Breast epithelium (tissue), 4 donors: ENCODE data around the gene GNAI2. TPM values are rescaled to one million over a fixed set of nuclear protein-coding genes. Genes with fewer than 3 reads are reported as not detected.

ENCODE experiments used
- DNase-seq, 2 donors: peaks; one replicate each; pipeline ENCODE4 v3.0.0-alpha.2; 2019; ENCODE audit warnings: low spot score in 2 of 2
- H3K27ac ChIP-seq, 2 donors: fragments of 200-600 bp; sonication (generic) in 1 of 2; one replicate each; pipeline ENCODE4 v1.5.1; 2016 to 2019; ENCODE audit warnings: mild to moderate bottlenecking in 1 of 2
- H3K27me3 ChIP-seq, 2 donors: fragments of 200-600 bp; sonication (generic) in 1 of 2; one replicate each; pipeline versions ENCODE4 v1.5.1 to v1.6.0; 2017 to 2019; ENCODE audit warnings: control low read depth in 1 of 2, mild to moderate bottlenecking in 1 of 2
- H3K36me3 ChIP-seq: fragments of 200-600 bp; one replicate; pipeline ENCODE4 v1.5.1; 2019
- H3K4me1 ChIP-seq, 2 donors: fragments of 200-600 bp; sonication (generic); one replicate each; pipeline ENCODE4 v1.5.1; 2016 to 2019; ENCODE audit warnings: control low read depth in 1 of 2
- H3K4me3 ChIP-seq, 3 donors: fragments of 200-600 bp; sonication (generic); 1 replicate in 2 of 3; 2 replicates in 1 of 3; pipeline ENCODE4 v1.5.1; 2016 to 2019; ENCODE audit warnings: mild to moderate bottlenecking in 3 of 3, moderate library complexity in 2 of 3
- H3K9me3 ChIP-seq, 2 donors: fragments of 200-600 bp; sonication (generic) in 1 of 2; one replicate each; pipeline ENCODE4 v1.5.1; 2016 to 2019; ENCODE audit warnings: control low read depth in 1 of 2
- POLR2A ChIP-seq: fragments of 450-650 bp; IDR thresholded peaks from one replicate; pipeline ENCODE4 v1.6.1; 2016; ENCODE audit warnings: antibody characterized with exemption, mild to moderate bottlenecking, moderate library complexity
- POLR2AphosphoS5 ChIP-seq, 3 donors: sonication (generic); formaldehyde crosslinking; IDR thresholded peaks; one replicate each; pipeline ENCODE4 v1.6.1; 2017; ENCODE audit warnings: antibody characterized with exemption in 3 of 3
- intact Hi-C: fragments of 100-400 bp; cut with DNase I; formaldehyde crosslinking; loops from one replicate; pipeline ENCODE4 v1.15.1; 2023; ENCODE audit warnings: low total_unique reads
- total RNA-seq, 3 donors: library from RNA; depleted of rRNA; stranded (reverse); fragments of >200 nt; gene quantifications; one replicate each; pipeline ENCODE4 v1.1.0, GENCODE V29; 2016
- TF ChIP-seq, protein P1 (sequence below), 3 donors: fragments of 450-650 bp; IDR thresholded peaks; one replicate each; pipeline ENCODE4 v1.5.1; 2016 to 2017; ENCODE audit warnings: antibody characterized with exemption in 3 of 3, mild to moderate bottlenecking in 3 of 3, moderate library complexity in 3 of 3

The GNAI2 gene
- total RNA-seq, 3 donors from 2014 or later, result 95.3 to 232 (median 162) TPM

DNA sequence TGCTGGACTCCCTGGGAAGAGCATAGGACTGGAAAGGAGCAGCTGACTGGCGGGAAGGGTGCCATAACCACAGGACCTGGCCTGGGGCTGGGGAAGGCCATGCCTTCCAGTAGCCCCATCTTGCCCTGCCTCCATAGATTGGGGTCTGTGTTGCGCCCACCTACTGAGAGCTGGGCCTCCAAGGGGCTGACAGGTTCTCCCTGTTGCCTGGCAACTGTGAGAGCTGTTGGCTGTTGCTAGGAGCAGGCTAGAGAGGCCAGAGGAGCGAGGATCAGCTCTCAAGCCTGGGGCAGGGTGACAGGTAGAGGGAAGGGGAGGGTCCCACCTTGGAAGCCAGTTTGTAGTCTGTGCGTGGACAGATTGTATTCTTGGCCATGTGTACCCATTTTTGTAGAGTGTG lies 2.8 kb upstream of the GNAI2 start:
- no peaks in the 10 kb centered on the region for H3K27me3 ChIP-seq
- intact Hi-C loops, result no loop called here
- H3K36me3 ChIP-seq, result no peaks in the 10 kb centered on the region
- DNase-seq, result no peak
- H3K4me3 ChIP-seq, result no peak overlapping the region
- H3K4me1 ChIP-seq, result peaks cover 0 to 2% of the 10 kb centered on the region in 2 donors
- no peak overlapping the region for H3K27ac ChIP-seq
- H3K9me3 ChIP-seq, result no peaks in the 10 kb centered on the region
- TF ChIP-seq, protein P1, sequence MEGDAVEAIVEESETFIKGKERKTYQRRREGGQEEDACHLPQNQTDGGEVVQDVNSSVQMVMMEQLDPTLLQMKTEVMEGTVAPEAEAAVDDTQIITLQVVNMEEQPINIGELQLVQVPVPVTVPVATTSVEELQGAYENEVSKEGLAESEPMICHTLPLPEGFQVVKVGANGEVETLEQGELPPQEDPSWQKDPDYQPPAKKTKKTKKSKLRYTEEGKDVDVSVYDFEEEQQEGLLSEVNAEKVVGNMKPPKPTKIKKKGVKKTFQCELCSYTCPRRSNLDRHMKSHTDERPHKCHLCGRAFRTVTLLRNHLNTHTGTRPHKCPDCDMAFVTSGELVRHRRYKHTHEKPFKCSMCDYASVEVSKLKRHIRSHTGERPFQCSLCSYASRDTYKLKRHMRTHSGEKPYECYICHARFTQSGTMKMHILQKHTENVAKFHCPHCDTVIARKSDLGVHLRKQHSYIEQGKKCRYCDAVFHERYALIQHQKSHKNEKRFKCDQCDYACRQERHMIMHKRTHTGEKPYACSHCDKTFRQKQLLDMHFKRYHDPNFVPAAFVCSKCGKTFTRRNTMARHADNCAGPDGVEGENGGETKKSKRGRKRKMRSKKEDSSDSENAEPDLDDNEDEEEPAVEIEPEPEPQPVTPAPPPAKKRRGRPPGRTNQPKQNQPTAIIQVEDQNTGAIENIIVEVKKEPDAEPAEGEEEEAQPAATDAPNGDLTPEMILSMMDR (IDR thresholded peaks at IDR 0.05), result no peak

DNA sequence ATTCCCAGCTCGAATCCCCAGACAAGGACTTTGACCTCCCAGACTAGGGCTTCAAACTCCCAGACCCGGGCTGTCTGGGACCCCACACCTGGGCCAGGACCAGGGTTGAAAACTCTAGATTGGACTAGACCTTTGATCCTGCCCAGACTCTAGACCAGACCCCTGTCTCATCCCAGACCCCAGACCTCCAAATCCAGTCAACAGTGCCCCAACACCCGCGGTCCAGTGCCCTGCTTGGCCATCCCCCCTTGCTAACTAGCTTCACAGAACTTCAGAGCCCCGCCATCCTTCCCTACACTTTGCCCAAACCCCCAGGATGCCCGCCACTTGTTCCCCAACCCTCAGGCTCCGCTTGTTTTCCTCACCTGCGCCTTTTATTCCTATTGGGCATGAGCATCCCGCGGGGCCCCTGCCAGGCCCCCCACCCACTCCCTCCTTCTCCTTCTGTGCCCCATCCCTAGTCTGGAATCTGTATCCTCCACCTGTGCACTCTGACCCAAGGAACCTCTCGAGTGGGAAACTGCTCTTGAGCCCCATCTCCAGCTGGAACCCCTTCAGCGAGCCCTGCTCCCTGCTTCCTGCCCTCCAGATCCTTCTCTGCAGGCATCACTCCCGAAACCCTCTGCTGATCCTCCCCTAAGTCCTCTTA lies 604 bp downstream of the GNAI2 start:
- Histone ChIP-seq H3K9me3 (no peaks in the 10 kb centered on the region), H3K27ac (peak overlapping the region; percentile 91), H3K4me3 (peak overlapping the region; percentile 77 to 87 (median 87)), H3K27me3 (no peaks in the 10 kb centered on the region), H3K4me1 (peaks cover 16 to 21% of the 10 kb centered on the region in 2 donors), H3K36me3 (no peaks in the 10 kb centered on the region)
- DNase-seq, result no peak
- intact Hi-C loops, result no loop called here
- no peak for TF ChIP-seq POLR2A
- TF ChIP-seq, protein P1 (IDR thresholded peaks at IDR 0.05), result no peak
- no peak for TF ChIP-seq POLR2AphosphoS5 (IDR thresholded peaks at IDR 0.05)

DNA sequence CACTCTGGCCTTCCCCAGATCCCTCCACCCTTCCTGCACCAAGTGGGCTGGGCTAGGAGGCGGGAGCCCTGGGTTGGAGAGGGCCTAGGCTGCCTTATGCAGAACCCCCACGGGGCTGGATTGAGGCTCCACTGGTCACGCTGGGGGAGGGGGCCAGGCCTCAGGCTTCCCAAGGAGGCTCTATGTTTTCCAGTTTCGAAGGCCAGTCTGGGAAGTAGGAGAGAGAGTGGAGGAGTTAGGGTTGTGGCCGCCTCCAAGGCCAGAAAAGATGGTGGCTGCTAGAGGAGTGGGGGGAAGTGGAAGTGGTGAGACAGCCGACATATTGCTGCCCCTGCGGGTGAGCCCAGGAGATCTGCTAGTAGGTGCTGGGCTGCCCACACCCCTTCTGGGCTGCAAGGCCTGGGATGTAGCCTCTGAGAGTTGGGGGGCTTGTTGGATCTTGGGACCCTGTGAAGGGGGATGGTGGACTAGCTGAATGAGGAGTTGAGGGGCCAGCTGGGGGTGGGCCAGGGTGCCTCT lies 1.2 kb downstream of the GNAI2 start:
- no peak for DNase-seq
- Histone ChIP-seq H3K4me1 (peaks cover 20 to 21% of the 10 kb centered on the region in 2 donors), H3K27me3 (no peaks in the 10 kb centered on the region), H3K4me3 (peak overlapping the region; percentile 77 to 87 (median 87)), H3K9me3 (no peaks in the 10 kb centered on the region), H3K27ac (peak overlapping the region; percentile 91), H3K36me3 (no peaks in the 10 kb centered on the region)
- intact Hi-C loops, result no loop called here
- TF ChIP-seq POLR2AphosphoS5 (IDR thresholded peaks at IDR 0.05) (no peak), POLR2A (no peak)
- TF ChIP-seq, protein P1 (IDR thresholded peaks at IDR 0.05), result no peak

DNA sequence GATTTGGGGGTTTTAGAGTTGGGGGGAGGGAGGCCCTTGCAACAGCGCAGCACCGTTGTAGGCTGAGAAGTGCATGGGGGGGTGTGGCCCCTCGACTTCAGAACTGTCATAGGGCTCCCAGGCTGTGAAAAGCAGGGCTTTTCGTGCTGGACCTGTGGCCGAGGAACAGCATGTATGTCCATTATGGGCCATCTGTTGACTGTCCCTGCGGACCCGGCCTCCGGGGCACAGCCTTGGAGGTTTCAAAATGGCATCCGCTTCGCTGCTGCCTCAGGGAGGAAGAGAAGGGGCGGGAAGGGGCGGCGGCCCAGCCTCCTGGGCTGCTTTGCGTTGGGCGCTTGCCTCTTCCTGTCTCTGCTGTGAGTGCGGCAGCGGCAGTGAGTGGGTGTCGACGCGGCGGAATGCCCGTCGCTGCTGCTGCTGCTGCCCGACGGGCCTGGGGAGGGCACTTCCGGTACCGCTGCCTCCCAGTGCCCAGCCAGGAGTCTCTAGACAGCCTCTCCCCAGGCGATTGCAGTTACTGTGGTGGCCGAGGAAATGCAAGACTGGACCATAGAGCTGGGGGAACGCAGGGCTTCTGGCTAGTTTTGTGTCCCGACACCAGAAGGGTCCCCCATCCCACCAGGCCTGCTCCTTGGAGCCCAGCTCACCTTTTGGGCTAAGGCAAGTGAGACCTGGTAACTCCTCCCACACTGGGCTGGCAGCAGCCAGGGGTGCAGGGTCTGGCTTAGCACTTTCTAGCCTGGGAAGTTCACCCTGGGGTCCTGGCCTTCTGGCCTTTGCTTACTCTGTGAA lies 1.9 kb downstream of the GNAI2 start:
- peaks cover 24 to 25% of the 10 kb centered on the region in 2 donors for H3K4me1 ChIP-seq
- peak in 2 of 3 donors; percentile 56 to 66 for TF ChIP-seq POLR2AphosphoS5 (IDR thresholded peaks at IDR 0.05)
- TF ChIP-seq, protein P1 (IDR thresholded peaks at IDR 0.05), result no peak
- TF ChIP-seq POLR2A, result peak; percentile 2
- H3K27me3 ChIP-seq, result no peaks in the 10 kb centered on the region
- H3K27ac ChIP-seq, result peak overlapping the region; percentile 91
- no peaks in the 10 kb centered on the region for H3K9me3 ChIP-seq
- no peaks in the 10 kb centered on the region for H3K36me3 ChIP-seq
- peak overlapping the region; percentile 77 to 87 (median 87) for H3K4me3 ChIP-seq
- intact Hi-C loops, result no loop called here
- peak; percentile 70 to 80 for DNase-seq

DNA sequence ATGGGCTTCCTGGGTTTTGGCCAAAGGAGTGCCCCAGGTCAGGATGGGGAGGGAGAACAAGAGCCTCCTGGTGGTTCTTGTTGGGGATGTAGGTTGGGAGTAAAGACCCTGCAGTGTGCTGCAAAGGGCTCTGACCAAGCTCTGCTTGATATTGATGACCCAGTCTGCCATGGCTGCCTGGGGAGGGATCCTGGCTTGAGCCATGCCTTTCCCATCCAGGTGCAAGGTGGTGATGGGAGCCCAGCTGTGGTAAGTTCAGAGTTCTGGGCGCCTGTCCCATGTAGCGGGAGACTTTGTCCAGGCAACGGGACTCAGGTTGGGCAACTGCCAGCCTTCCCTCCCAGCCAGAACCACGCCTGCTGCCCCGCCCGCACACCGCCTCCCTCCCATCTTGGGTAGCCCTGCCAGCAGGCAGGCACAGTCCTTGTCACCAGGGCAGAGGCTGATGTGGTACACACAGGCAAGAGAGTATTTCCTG lies 2.6 kb downstream of the GNAI2 start:
- H3K27me3 ChIP-seq, result no peaks in the 10 kb centered on the region
- H3K9me3 ChIP-seq, result no peaks in the 10 kb centered on the region
- H3K27ac ChIP-seq, result peak overlapping the region; percentile 91
- intact Hi-C loops, result no loop called here
- no peaks in the 10 kb centered on the region for H3K36me3 ChIP-seq
- H3K4me1 ChIP-seq, result peaks cover 28 to 30% of the 10 kb centered on the region in 2 donors
- H3K4me3 ChIP-seq, result peak overlapping the region; percentile 77 to 87 (median 87)
- TF ChIP-seq POLR2AphosphoS5 (IDR thresholded peaks at IDR 0.05), result peak in 2 of 3 donors; percentile 31 to 49
- TF ChIP-seq, protein P1 (IDR thresholded peaks at IDR 0.05), result no peak
- peak; percentile 90 for DNase-seq
